Measurements from ENCODE around the gene HHIPL1.
A peak's percentile ranks its signal among the peaks of the same experiment; 100 is the strongest.
"Not testable (repeated sequence)": the region's sequence is repeated elsewhere in the genome, so short reads cannot be mapped to it uniquely, and the experiment has no call there.

Gene HHIPL1

GRCh38 chr14:99636487-99636886, 8.4 kb upstream of the HHIPL1 start:
- DNase-seq: no peak

DNA sequence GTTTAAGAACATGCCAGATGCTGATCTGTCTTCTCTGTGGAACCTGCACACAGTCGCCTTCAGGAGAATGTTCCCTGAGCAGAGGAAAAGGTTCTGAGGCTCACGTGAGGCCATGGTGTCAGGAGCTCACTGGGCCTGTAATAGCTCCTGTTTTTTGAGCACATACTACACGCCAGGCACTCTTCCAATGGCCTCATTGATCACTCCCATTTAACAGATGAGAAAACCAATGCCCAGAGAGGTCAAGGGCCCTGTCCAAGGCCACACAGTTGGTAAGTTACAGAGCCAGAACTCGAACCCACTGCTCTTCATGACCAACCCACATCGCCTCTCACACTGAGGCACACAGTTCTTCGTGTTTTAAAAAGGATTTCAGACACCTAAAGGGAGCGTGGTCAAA, 7.3 kb upstream of the HHIPL1 start:
- DNase-seq: no peak

GRCh38 chr14:99642771-99643170, 2.2 kb upstream of the HHIPL1 start:
- not testable (repeated sequence) for DNase-seq

DNA sequence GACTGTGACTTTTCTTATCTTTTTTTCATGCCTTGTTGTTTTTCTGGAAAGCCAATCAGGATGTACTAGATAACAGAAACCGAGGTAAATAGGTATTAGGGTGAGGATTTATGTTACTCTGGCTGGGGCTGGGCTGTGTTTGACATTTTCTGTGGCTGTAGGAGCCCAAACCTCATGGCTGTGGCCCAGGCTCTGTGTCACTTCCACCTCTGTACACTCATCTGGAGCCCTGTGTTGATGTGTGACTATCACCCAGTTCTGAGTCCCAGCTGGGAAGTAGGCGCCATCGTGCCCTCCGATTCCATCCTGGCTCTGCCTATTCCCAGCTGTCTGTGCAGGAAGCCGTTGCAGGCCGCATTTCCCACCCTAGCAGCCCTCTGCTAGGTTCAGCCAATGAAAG, 1.6 kb upstream of the HHIPL1 start:
- DNase-seq: no peak

DNA sequence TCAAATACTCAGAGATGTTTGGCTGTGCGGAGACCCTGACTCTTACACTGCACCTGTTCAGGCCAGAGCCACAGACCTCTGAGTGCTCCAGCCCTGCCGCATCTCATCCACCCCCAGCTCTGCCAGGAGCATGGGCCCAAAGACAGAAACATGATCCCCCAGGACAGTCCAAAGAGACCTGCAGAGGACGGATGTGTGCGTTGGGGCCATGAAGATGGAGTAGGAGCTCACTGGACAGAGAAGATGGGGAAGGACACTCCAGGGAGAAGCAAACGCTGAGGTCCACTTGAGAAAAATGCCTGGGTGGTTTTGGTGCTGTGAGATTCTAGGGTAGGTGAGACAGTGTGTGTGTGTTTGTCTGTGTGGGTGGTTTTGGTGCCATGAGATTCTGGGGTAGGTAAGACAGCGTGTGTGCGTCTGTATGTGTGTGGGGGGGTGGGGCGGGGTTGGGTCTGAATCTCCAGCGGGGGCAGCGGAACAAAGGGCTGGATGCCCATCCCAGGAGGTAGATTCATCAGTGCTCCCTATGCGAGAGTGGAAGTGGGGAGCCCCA, 818 bp upstream of the HHIPL1 start:
- DNase-seq: no peak

GRCh38 chr14:99645545-99646505, 896 bp downstream of the HHIPL1 start:
- no peak for DNase-seq

DNA sequence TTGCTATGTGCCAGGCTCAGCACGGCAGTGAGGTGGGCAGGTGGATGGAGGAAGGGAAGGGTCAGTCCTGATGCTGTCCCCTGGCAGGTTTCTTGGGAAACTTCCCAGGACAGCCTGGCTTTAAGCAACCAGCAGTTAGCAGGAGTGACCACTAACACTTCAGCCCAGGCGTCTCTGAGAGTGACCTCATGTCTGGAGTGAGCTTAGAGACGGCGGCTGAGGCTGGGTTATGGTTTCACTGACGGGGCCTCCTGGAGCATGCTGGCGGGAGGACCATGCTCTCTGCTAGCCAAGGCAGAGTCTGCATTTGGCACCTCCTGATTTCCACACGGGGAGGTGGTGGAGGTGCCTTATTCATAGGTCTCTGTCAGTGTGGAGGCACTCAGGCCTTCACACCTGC, 2.5 kb downstream of the HHIPL1 start:
- peak; percentile 41 for DNase-seq

GRCh38 chr14:99648027-99648784, 3.3 kb downstream of the HHIPL1 start:
- DNase-seq: no peak

DNA sequence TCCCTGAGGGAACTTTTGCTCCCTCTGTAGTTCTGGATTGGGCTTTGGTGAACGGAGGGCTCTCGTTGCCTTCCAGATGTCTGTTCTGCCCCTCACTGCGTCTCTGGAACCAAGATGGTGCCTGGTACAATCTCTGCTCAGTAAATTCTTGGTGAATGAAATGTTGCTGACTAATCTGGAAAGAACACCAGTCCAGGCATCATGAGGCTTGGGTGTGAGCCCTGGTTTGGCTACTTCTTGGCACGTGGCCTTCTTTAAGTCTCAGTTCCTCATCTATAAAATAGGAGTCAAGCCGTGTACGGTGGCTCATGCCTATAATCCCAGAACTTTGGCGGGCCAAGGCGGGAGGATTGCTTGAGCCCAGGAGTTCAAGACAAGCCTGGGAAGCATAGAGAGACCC, 4.3 kb downstream of the HHIPL1 start:
- DNase-seq: peak; percentile 64

DNA sequence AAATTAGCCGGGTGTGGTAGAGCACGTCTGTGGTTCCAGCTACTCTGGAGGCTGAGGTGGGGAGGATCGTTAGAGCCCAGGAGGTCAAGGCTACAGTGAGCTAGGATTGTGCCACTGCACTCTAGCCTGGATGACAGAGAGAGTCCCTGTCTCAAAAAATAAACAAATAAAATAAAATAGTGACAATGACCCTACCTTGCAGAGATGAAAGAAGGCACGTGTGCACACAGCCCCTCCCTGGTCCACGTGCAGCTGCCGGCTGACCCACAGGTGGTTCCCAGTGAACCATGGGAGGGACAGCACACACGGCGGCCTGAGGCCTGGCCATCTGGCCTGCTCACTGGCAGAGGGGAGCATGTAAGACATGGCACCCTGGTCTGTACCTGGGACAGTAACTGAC, 4.7 kb downstream of the HHIPL1 start:
- DNase-seq: no peak

- peak; percentile 20 for DNase-seq
Observed at GRCh38 chr14:99650189-99650588, 5.3 kb downstream of the HHIPL1 start.

DNA sequence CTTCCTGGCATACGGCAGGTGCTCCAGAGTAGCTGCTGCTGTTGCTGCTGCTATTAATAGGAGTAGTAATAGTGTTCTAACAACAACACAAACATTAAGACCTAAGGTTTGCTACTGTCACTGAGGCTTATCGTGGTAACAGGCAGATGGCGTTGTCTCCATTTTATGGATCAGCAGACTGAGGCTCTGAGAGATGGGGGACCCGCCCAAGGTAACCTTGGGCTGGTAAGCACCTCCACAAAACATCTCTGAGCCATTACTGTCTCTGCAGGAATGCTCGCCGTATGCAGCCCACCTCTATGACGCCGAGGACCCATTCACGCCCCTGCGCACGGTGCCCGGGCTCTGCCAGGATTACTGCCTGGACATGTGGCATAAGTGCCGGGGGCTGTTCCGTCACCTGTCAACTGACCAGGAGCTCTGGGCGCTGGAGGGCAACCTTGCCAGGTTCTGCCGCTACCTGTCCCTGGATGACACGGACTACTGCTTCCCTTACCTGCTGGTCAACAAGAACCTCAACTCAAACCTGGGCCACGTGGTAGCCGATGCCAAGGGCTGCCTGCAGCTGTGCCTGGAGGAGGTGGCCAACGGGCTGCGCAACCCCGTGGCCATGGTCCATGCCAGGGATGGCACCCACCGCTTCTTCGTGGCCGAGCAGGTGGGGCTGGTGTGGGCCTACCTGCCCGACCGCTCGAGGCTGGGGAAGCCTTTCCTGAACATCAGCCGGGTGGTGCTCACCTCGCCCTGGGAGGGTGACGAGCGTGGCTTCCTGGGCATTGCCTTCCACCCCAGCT, 7.2 kb downstream of the HHIPL1 start:
- DNase-seq: no peak

DNA sequence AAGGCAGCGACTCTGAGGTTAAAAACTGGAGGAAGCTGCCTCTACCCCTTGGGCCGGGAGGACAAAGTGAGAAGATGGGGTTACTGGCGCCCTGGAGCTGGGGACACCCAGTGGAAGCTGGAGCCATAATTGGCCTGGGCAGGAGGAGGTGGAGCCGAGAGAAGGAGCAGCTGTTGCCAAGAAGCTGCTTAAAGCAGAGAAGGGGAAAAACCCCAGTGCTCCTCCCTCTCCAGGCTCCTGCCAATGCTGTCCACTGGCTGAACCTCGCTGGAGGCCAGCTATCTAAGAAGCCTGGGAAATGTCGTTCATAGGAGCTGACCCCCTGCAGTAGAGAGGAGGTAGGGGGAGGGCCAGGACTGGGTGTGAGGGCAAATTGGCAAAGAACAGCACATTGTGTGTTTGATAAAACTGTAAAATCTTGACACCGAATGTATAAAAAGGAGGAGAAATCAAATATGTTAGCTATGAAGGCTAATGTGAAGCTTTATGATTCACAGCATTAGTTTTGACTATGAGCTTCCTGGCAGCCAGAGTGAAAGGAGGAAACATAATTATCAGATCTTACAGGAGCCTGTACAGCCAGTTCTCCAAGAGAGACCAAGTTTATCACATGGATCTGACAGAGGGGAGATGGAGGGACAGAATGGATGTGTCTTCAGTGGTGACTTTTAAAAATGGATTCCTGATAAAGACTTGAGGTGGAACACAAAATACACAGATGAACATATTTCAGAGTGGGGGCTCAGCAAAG, 9.5 kb downstream of the HHIPL1 start:
- DNase-seq: peak; percentile 71

DNA sequence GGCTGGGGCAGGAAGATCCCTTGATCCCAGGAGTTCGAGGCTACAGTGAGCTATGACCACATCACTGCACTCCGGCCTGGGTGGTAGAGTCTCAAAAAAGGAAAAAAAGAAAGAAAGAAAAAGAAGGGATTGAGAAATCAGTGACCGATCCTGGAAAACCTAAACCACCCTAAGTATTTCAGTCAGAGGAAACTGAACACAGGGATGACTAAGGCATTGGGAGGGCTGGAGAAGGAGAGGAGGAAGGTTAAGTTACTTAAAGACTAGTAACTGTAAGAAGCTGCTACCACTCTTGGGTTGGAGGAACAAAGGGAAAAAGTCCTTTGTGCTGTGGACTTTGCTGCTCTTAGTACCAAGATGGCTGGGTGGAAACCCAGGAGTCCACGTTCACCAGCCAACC, 10.6 kb downstream of the HHIPL1 start:
- peak; percentile 35 for DNase-seq

DNA sequence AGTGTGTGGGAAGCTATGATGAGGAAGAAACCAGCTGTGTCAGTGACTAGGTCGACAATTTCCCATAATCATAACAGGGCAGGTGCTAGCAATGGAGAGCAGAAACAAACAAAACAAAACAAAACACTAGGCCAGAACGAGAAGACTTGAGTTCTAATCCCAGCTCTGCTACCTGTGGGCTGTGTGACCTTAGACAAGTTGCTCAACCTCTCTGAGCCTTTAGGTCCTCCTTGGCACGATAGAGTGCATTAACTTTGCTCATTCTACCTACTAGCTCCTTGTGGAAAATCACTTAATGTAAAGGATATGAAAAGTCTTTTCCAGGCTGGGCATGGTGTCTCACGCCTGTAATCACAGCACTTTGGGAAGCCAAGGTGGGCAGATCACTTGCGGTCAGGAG, 11.2 kb downstream of the HHIPL1 start:
- no peak for DNase-seq

- DNase-seq: no peak
Observed at GRCh38 chr14:99657645-99658155, 12.8 kb downstream of the HHIPL1 start.

GRCh38 chr14:99658218-99658845, 13.4 kb downstream of the HHIPL1 start:
- DNase-seq: no peak

- no peak for DNase-seq
Observed at GRCh38 chr14:99659333-99659741, 14.4 kb downstream of the HHIPL1 start.

GRCh38 chr14:99660006-99660566, 15.2 kb downstream of the HHIPL1 start:
- DNase-seq: no peak

GRCh38 chr14:99660794-99661193, 15.9 kb downstream of the HHIPL1 start:
- DNase-seq: peak; percentile 53

GRCh38 chr14:99661206-99661605, 16.3 kb downstream of the HHIPL1 start:
- DNase-seq: not testable (repeated sequence)
